Measurements from ENCODE around the gene VEGFC.

DNA sequence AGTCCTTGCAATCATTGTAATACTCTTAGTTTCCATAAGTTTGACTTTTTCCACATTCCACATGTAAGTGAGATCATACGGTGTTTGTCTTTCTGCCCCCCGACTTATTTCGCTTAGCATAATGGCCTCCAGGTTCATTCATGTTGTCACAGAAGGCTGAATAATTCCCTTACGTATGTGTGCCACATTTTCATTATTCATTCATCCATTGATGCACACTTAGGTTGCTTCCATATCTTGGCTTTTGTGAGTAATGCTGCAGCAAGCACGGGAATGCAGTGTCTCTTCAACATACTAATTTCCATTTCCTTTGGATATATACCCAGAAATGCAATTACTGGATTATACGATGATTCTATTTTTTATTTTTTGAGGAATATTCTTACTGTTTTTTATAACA, 22.0 kb upstream of the VEGFC start:
- TF ChIP-seq, protein P1, sequence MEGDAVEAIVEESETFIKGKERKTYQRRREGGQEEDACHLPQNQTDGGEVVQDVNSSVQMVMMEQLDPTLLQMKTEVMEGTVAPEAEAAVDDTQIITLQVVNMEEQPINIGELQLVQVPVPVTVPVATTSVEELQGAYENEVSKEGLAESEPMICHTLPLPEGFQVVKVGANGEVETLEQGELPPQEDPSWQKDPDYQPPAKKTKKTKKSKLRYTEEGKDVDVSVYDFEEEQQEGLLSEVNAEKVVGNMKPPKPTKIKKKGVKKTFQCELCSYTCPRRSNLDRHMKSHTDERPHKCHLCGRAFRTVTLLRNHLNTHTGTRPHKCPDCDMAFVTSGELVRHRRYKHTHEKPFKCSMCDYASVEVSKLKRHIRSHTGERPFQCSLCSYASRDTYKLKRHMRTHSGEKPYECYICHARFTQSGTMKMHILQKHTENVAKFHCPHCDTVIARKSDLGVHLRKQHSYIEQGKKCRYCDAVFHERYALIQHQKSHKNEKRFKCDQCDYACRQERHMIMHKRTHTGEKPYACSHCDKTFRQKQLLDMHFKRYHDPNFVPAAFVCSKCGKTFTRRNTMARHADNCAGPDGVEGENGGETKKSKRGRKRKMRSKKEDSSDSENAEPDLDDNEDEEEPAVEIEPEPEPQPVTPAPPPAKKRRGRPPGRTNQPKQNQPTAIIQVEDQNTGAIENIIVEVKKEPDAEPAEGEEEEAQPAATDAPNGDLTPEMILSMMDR (IDR thresholded peaks at IDR 0.05): no peak
- TF ChIP-seq EZH2 (IDR thresholded peaks at IDR 0.05; ENCODE audit: borderline replicate concordance, insufficient read depth, low read depth, low read length, poor library complexity, severe bottlenecking): no peak

Measured in B cell (primary cell).